HG02763 (cell line): ENCODE data around the gene KRTAP10-9.
"Not testable (repeated sequence)": the region's sequence is repeated elsewhere in the genome, so short reads cannot be mapped to it uniquely, and the experiment has no call there.

Experiments used
- ATAC-seq: cut with Tn5 transposase; IDR thresholded peaks from one replicate; pipeline ENCODE4 v1.9.1; 2021; ENCODE audit warnings: mild to moderate bottlenecking, moderate library complexity; ENCODE audit not compliant: unreplicated experiment

The KRTAP10-9 gene

DNA sequence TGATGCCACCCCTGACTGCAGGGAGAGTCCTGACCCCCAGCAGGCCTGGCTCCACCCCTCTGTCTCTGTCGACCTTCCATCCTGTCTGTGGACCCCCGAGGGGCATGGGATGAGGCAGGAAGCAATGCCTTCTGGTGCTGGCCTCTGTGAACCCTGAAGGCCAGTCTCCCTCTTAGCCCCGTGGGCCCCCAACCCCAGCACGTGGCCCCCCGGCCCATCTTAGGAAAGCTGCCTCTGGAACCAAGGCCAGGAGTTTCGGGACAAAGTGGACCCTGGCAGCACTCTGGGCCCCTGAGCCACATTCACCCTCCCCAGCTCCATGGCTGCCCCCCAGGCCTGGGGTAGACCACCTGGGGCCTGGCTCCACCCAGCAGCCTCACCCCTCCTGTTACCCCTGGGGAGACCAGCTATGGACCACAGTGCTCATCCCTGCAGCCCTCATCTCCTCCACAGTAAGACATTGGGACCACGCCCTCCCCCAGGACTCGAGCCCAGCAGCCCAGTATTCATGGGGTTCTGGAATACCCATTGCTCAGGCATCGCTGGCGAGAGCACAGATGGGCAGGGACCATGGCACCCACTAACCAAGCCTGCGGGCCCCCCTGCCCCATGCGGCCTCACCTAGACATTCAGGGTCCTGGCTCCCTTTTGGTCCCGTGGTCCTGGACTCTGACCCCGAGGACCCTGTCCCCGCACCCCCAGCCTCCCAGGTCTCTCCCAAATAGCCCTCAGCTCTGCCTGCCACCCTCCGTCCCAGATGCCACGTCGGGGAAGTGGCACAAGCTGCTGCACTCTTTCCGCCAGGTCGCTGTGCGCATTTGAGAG lies 11.8 kb downstream of the KRTAP10-9 start:
- not testable (repeated sequence) for ATAC-seq

DNA sequence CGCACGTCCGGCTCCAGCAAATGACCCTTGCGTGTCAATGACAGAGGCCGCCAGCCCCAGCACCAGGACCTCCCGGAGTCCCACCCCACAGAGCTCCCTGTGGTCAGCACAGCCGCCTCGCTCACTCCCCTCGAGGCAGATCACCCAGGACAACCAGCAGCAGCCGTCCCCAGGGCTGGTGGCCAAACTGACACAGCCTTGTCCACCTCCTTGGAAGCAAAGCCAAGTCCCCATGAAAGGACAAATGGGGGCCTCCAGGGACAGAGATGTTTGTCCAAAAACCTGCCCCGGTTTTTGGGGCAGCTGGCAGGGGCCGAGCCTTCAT lies 12.4 kb downstream of the KRTAP10-9 start:
- ATAC-seq, result no peak

DNA sequence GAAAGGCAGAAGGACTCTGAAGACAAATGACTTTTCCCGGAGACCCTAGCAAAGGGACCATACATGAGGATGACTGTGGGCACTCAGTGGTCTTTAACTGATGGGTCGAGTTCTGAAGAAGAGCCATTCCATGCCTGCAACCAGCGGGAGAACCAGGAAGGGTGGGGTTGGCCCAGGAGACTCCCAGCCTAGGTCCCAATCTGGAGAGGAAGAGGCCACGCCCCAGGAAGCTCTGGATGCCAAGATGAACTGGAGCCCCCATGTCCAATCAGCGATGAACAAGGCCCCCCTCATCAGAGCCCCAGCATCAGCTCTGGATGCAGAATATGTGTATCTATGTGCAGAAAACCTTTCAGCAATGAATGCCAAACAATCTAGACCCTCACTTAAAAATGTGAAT lies 13.9 kb downstream of the KRTAP10-9 start:
- ATAC-seq, result no peak

DNA sequence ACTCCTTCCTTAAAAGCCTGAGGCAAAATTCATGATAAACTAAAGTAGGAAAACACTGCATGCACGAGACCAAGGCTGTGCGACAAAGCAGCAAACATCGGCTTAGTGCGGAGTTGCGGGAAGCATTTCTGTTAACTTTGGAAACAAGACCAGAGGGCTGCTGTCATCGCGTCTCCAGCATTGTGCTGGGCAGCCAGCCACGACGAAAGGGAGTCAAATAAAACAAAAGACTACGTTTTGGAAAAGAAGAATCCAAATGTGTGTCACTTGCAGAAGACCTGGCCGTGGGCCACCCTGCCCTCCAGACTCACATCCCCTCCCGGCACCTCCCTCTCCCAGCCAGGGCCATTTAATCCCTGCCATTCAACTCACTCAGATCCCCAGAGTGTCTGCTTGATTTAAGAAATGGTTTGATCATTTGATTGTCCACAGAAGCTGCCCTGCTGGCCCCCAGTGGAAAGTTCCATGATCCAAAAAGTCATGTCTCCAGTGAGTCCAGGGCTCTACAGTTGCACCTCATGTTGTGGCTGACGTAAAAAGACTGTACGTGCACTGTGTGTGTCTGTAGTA lies 16.9 kb downstream of the KRTAP10-9 start:
- no peak for ATAC-seq

DNA sequence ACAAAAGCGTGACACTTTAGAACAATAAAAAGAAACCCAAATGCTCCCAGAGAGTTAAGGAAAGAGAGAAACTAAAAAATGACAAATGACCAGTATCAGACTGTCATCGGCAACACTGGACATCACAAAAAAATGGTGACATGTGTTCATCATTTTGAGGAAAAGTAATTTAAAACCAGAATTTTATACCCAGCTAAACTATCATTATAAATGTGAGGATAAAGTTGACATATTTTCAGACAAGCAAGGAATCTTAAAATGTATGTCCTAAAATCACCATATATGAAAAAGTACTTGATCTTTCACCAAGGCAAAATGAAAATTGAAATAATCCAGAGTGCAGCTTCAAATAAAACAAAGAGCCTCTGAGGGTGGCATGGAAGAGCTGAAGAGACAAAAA lies 18.0 kb downstream of the KRTAP10-9 start:
- ATAC-seq, result no peak

DNA sequence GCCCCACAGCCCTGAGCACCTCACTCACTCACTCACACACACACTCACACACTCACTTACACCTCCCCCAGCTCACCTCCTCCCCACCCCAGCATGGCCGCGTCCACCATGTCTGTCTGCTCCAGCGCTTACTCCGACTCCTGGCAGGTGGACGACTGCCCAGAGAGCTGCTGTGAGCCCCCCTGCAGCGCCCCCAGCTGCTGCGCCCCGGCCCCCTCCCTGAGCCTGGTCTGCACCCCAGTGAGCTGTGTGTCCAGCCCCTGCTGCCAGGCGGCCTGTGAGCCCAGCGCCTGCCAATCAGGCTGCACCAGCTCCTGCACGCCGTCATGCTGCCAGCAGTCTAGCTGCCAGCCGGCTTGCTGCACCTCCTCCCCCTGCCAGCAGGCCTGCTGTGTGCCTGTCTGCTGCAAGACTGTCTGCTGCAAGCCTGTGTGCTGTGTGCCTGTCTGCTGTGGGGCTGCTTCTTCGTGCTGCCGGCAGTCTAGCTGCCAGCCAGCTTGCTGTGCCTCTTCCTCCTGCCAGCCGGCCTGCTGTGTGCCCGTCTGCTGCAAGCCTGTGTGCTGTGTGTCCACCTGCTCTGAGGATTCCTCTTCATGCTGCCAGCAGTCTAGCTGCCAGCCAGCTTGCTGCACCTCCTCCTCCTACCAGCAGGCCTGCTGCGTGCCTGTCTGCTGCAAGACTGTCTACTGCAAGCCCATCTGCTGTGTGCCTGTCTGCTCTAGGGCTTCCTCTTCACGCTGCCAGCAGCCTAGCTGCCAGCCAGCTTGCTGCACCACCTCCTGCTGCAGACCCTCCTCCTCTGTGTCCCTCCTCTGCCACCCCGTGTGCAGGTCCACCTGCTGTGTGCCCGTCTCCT lies 19.7 kb downstream of the KRTAP10-9 start, which contains the start of gene KRTAP10-11:
Gene KRTAP10-11 (plus strand): TSS at position 49 of the 856 bp plus-strand sequence. CDS start 45 bp downstream, at position 94.
- ATAC-seq, result not testable (repeated sequence)

DNA sequence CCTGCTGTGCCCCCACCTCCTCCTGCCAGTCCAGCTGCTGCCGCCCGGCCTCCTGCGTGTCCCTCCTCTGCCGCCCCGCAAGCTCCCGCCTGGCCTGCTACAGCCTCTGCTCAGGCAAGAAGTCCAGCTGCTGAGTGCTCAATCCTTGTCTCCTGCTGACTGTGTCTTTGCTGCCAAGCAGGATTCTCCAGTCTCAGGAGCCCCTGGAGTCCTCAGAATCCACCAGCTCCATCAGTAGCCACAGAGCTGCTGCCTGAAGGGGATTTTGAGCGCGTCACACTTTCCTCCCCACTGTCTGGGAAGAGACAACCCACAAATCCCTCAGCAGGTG lies 20.3 kb downstream of the KRTAP10-9 start:
- no peak for ATAC-seq

DNA sequence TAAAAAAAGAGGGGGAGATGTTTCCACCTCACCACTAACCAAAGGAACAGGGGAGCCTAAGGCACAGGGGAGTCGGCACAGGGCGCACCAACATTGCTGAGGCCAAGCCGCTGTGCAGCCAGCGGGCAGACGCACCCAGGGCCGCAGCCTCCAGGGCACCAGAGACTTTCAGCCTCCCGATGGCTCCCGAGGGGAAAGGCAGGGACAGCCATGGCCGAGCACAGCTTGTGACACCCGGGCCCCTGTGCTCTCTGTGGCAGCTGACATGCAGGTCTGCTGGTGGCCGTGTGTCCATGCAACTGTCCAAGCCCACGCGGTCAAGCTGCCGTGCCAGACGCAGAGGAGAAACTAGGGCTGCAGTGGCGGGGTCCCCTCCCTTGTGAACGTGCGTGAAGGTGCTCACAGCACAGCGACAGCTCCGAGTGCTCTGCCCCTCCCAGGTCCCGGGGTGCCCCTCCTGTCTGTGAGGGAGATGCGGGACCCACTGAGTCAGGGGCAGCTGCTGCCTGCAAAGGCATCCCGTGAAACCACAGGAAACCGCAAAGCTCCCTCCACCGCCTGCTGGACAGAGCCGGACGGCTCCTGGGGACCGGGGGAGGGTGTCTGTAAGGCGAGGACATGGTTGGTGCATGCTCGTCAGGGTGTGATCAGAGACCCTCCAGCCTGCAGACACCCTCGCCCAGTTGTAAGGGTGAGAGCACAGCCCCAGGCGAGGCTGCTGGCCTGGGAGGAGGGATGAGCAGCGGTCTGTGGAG lies 21.8 kb downstream of the KRTAP10-9 start:
- no peak for ATAC-seq

DNA sequence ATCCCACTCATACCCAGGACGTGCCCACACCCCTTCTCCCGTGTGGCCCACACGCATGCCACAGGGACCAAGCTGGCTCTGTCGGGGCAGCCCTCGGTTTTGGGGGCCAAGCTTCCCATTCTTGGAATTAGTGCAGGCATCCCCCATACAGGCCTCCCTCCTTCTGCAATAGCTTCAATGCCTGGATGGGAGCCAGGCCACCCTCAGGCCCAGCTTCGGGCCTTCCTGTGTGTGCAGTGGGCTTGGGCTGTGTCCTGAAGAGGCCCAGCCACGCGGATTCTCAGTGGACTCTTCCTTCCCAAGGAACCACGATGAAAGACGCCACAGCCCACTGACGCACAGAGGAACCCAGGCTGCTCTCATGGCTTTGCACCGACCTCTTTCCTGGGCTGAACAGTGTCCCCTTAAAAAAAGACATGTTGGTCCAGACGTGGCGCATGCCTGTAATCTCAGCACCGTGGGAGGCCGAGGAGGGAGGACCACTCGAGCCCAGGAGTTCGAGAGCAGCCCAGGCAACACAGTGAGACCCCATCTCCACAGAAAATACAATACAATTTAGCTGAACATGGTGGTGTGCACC lies 22.7 kb downstream of the KRTAP10-9 start:
- no peak for ATAC-seq

DNA sequence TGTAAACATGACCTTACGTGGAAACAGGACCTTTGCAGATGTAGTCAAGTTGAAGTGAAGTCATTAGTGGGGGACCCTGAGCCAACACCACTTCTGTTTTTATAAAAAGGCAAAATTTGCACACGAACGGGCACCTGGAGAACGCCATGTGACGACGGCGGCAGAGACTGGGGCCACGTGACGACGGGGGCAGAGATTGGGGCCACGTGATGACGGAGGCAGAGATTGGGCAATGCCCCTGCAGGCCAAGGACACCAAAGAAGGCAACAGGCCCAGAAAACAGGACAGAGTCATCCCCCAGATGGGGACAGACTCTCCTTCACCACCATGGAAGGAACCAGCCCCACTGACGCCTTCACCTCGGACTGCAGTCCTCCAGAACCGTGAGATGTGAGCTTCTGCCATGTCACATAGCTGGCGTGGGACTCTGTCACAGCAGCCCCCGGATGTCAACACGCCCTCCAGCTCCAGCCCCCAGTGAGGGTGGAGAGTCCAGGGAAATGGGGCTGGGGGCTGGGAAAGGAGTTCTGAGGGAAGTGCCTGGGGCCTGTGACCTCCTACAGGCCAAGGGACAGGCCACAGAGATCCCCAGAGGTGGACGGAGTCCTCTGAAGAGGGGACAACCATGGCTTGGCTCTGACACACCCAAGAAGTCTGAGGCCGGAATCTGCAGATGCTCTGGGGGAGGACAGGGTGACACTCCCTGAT lies 23.5 kb downstream of the KRTAP10-9 start:
- ATAC-seq, result no peak

DNA sequence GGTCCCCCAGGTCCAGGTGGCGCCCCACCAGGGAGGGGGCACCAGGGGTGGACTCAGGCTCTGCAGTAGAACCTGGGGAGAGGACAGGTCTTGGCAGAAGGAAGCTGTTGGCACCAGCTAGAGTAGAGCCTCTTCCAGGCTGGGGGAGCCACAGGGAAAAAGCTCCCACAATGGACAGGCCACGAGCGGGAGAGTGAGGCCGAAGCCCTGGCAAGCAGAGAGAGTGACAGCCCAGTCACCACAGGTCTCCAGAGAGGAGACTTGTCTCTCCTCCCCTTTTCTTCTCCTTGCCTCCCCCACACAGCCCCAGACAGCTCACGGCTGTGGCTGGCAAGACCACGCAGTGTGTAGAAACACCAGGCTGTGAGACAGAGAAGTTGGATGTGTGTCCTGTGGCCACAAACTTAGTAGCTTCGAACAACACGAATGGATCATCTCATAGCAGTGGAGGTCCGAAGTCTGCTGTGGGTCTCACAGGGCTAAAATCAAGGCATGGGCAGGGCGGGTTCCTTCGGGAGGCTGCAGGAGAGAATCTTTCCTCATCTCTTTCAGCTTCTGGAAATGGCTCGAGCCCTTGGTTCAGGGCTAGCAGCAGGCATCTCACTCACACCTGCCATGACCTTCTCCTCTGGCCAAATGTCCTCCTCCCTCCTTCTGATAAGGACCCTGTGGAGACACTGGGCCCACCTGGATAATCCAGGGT lies 24.2 kb downstream of the KRTAP10-9 start:
- ATAC-seq, result no peak

DNA sequence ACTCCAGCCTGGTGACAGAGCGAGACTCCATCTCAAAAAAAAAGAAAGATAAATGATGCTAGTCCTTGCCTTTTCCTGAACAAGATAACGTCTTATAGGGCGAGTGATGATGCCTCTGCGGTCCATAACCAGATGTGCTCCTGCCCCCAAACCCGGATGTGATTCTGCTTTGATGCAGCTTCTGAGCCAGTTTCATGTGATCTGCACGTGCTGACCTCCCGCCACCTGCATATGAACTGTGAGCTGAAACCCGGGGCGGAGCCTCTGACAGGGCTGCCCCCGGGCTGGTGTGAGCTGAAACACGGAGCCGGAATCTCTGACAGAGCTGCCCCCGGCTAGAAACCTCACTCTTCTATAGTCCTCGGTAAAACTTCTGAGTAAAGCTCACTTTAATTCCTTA lies 26.2 kb downstream of the KRTAP10-9 start:
- ATAC-seq, result no peak

DNA sequence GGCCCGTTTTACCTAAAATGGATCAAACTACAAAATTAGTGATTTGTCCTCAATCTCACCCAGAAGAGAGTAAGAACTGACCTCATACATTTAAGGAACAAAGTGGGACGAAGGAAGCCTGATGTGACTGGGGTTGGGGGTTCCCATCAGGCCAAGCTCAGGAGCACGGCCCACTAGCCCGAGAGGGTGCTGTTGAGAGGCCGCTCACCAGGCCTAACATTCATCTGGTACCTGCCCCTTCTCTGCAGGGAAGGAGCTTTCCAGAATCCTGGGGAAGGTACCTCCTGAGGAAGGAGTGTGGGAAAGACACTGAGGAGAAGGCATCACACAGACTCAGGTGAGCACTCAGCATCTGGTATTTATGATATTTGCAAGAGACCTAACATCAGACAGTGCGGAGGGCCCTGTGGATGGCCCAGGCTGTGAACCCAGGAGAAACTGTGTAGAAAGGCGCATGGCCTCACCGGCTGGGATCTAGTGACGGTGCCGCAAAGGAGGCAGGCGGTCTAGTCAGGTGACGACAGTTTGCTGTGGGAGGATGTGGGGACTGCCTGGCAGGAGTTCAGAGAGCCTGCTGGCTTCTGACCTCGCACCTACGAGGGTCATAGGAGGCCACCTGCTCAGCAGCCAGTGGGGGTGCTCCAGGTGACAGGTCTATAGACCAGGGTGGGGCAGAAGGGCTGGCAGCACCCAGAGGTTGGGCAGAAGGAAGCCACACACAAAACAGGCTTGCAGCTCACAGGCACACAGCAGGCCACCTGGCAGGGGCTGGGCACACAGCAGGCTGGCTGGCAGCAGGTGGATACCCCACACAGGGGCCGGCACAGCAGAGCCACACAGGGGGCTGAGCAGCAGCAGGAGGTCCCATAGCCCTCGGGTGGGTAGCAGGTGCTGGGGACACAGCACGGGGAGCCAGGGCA lies 27.0 kb downstream of the KRTAP10-9 start:
- ATAC-seq, result no peak

DNA sequence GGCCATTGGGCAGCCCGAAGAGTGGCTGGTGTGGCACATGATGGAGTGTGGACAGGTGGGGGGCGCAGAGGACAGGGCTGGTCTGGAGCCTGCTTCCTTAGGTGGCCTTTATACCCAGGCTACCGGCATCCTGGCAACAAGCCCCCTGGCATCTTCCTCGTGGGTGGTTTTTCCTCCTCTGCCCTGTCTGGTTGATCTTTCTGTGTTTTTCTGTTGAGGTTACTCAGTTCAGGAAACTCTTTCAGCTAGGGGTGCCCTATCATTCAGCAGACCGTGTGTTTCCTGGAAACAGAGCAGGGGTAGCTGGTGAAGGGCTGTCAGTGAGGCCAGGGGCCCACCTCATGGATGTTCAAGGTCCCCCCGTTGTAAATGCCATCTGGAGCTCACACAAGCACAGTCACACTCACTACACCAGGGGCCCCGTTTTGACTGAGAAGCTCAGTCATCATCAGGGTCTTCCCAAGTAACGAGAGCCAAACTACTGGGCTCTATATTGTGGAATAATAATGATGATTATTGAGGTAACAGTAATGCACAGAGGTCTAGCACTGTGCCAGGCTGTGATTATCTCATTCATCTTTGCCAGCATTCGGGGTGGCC lies 27.8 kb downstream of the KRTAP10-9 start, which contains the start of gene KRTAP12-4:
Gene KRTAP12-4 (minus strand): TSS at position 84 of the 600 bp plus-strand sequence. CDS start 45 bp downstream, at position 39.
- no peak for ATAC-seq

DNA sequence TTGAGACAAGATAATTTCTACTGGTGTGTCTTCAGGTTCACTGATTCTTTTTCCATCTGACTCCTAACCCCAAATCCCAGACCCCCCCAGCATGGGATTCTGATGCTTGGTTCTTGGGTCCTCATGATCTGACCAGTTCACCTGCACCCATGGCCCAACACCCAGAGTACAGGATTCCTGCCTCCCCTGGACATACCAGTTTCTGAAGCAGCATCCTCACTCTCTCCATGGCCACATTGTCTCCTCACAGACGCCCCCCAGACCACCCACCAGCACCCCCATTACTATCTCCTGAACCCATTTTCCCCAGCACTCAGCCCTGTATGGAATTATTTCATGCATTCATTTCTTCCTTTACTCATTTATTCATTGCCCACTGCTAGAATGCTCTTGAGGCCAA lies 30.0 kb downstream of the KRTAP10-9 start:
- ATAC-seq, result no peak

DNA sequence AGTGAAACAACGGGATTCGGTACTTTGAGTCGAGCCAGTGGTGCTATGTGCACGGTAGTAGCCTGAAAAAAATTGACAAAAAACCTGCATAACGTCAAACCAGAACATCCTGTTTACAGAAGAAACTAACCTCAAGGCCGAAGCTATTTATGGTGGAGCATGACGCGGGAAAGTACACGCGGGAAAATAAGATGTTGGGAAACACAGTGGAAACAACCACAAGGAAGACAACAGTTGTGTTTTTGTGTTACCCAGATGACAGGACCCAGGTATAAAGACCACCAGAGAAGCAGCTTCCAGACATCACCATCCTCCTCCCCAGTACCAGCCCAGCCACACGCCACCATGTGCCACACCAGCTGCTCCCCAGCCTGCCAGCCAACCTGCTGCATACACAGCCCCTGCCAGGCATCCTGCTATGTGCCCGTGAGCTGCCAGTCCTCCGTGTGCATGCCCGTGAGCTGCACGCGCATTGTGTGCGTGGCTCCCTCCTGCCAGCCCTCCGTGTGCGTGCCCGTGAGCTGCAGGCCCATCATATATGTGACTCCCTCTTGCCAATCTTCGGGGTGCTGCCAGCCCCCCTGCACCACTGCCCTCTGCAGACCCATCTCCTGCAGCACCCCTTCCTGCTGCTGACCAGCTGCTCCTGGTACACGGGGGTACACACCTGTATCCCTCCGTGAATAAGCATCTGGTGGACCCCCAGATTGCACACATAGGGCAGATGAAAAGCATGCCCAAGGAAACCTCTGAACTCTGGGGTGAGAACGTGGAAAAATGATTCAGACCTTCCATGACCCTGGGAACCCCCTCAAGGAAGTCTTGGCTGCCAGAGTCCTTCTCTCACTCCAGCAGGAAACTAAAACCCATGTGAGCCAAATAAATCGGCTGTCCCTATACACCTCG lies 31.0 kb downstream of the KRTAP10-9 start, which contains the start of gene KRTAP12-3:
Gene KRTAP12-3 (plus strand): TSS at position 298 of the 906 bp plus-strand sequence. CDS start 48 bp downstream, at position 346.
- ATAC-seq, result no peak

DNA sequence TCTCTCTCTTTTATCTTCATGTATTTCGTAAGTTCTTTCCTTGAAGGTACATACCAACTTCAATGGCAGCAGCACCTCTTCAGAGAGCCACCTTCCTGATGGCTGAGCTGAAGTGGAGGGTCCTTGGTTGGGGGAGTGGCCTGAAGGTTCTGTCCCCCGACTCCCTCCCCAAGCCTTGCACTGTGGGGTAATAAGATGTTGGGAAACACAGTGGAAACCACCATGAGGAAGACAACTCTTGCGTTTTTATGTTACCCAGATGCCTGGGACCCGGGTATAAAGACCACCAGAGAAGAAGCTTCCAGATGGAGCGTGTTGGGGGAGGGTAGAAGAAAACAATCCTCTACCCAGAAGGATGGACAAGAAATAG lies 31.6 kb downstream of the KRTAP10-9 start:
- no peak for ATAC-seq
